Neural cell (in vitro differentiated cells): Measurements from ENCODE around the gene COL15A1. TPM values are rescaled to one million over a fixed set of nuclear protein-coding genes. Genes with fewer than 3 reads are reported as not detected.

Source experiments
- H2AFZ ChIP-seq: fragments of 200-600, 300-800 bp; sonication (generic), shearing (Covaris generic); 2 replicates; pipeline ENCODE4 v1.6.0; 2014; ENCODE audit warnings: low read depth, mild to moderate bottlenecking, antibody characterized with exemption, low read length, moderate library complexity
- H3F3A ChIP-seq: fragments of 200-600 bp; shearing (Covaris generic); 2 replicates; pipeline ENCODE4 v1.6.1; 2016; ENCODE audit warnings: mild to moderate bottlenecking, moderate library complexity, mixed read lengths, antibody characterized with exemption, low read length; ENCODE audit not compliant: insufficient read depth, poor library complexity, severe bottlenecking
- H3K27ac ChIP-seq: fragments of 200-600, 300-800 bp; sonication (generic), shearing (Covaris generic); 2 replicates; pipeline ENCODE4 v1.5.1; 2014; ENCODE audit warnings: mild to moderate bottlenecking, low read length, moderate library complexity
- H3K27me3 ChIP-seq: fragments of 300-800, 200-600 bp; sonication (generic), shearing (Covaris generic); 2 replicates; pipeline ENCODE4 v1.6.0; 2014; ENCODE audit warnings: mild to moderate bottlenecking, low read depth, low read length, moderate library complexity; ENCODE audit not compliant: insufficient read depth
- H3K36me3 ChIP-seq: fragments of 300-800, 200-600 bp; sonication (generic), shearing (Covaris generic); 2 replicates; pipeline ENCODE4 v1.5.1; 2014; ENCODE audit warnings: mild to moderate bottlenecking, antibody characterized with exemption, low read length, moderate library complexity; ENCODE audit not compliant: insufficient read depth
- H3K4me2 ChIP-seq: fragments of 300-800, 200-600 bp; sonication (generic), shearing (Covaris generic); 2 replicates; pipeline ENCODE4 v1.6.0; 2014; ENCODE audit warnings: mild to moderate bottlenecking, low read length
- H3K4me3 ChIP-seq: fragments of 300-800, 200-600 bp; sonication (generic), shearing (Covaris generic); 2 replicates; pipeline ENCODE4 v1.5.1; 2014; ENCODE audit warnings: mild to moderate bottlenecking, low read length, moderate library complexity
- H3K79me2 ChIP-seq: fragments of 200-600 bp; shearing (Covaris generic); replicated peaks from 2 replicates; pipeline ENCODE4 v1.6.0; 2014; ENCODE audit warnings: mild to moderate bottlenecking, low read length, moderate library complexity; ENCODE audit not compliant: insufficient read depth
- H3K9ac ChIP-seq: fragments of 300-800, 200-600 bp; sonication (generic), shearing (Covaris generic); 2 replicates; pipeline ENCODE4 v1.6.1; 2016; ENCODE audit warnings: mild to moderate bottlenecking, low read length, mixed read lengths
- H3K9me2 ChIP-seq: fragments of 200-600 bp; shearing (Covaris generic); 2 replicates; pipeline ENCODE4 v1.6.1; 2016; ENCODE audit warnings: mild to moderate bottlenecking, low read length, mixed read lengths; ENCODE audit not compliant: insufficient read depth
- H3K9me3 ChIP-seq: fragments of 200-600, 300-800 bp; sonication (generic), shearing (Covaris generic); 2 replicates; pipeline ENCODE4 v1.6.1; 2016; ENCODE audit warnings: mild to moderate bottlenecking, mixed run types, low read length, moderate library complexity, mixed read lengths
- H4K20me1 ChIP-seq: fragments of 200-600 bp; shearing (Covaris generic); 2 replicates; pipeline ENCODE4 v1.6.1; 2016; ENCODE audit warnings: mild to moderate bottlenecking, mixed run types; ENCODE audit not compliant: insufficient read depth
- CTCF ChIP-seq: fragments of 450-650 bp; IDR thresholded peaks from 2 replicates; pipeline ENCODE4 v1.5.1; 2014; ENCODE audit warnings: antibody characterized with exemption, mild to moderate bottlenecking, moderate library complexity; ENCODE audit not compliant: poor library complexity, severe bottlenecking
- EP300 ChIP-seq: fragments of 450-650 bp; conservative IDR thresholded peaks from 2 replicates; pipeline ENCODE4 v1.6.1; 2014; ENCODE audit warnings: antibody characterized with exemption, mild to moderate bottlenecking, moderate library complexity; ENCODE audit not compliant: poor library complexity, severe bottlenecking
- EZH2 ChIP-seq: fragments of 200-600, 300-800 bp; shearing (Covaris generic), sonication (generic); IDR thresholded peaks from 2 replicates; pipeline ENCODE4 v1.6.1; 2014; ENCODE audit warnings: antibody characterized with exemption, low read length, borderline replicate concordance, mild to moderate bottlenecking; ENCODE audit not compliant: insufficient read depth, poor library complexity, severe bottlenecking
- MXI1 ChIP-seq: fragments of 450-650 bp; conservative IDR thresholded peaks from 2 replicates; pipeline ENCODE4 v1.6.1; 2014; ENCODE audit warnings: antibody characterized with exemption, mild to moderate bottlenecking; ENCODE audit not compliant: poor library complexity, severe bottlenecking
- POLR2AphosphoS5 ChIP-seq: IDR thresholded peaks from 2 replicates; pipeline ENCODE4 v1.6.1; 2012
- RAD21 ChIP-seq: fragments of 450-650 bp; conservative IDR thresholded peaks from 2 replicates; pipeline ENCODE4 v1.6.1; 2014; ENCODE audit warnings: antibody characterized with exemption, mild to moderate bottlenecking, moderate library complexity
- SMC3 ChIP-seq: fragments of 450-650 bp; conservative IDR thresholded peaks from 2 replicates; pipeline ENCODE4 v1.6.1; 2014; ENCODE audit warnings: antibody characterized with exemption, mild to moderate bottlenecking, moderate library complexity; ENCODE audit not compliant: poor library complexity
- TAF1 ChIP-seq: IDR thresholded peaks from 2 replicates; pipeline ENCODE4 v1.6.1; 2012; ENCODE audit warnings: low read depth
- polyA plus RNA-seq: library from polyadenylated mRNA; depleted of rRNA; stranded (reverse); fragments of >200 nt; gene quantifications from 2 replicates; pipeline ENCODE4 v1.2.3, GENCODE V29; 2014
- TF ChIP-seq, protein P1 (sequence below): IDR thresholded peaks from 2 replicates; pipeline ENCODE4 v1.6.1; 2012; ENCODE audit warnings: borderline replicate concordance

COL15A1 gene
- polyA plus RNA-seq, 1 donor from 2014 or later = 2.8 TPM

DNA sequence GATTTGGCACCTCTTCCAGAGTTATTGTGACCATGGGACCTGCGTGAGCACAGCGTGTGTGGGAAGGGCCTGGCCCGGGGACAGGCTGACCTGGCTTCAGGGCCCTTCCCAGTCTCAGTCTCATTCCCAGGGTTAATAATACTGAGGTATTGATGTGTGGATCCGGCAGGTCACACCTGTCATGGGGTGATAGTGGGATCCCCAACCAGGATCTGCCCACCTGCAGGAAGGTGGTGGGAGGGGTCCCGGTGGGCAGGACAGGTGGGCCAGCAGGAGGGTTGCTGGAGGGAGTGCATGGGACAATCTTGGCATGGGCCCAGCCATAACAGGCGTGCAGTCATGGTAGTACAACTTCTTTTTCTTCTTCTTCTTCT is 55.4 kb downstream of the COL15A1 start:
- Histone ChIP-seq H3K9ac (no peak overlapping the region), H3F3A (no peaks in the 10 kb centered on the region), H3K4me2 (no peak overlapping the region), H3K27me3 (no peaks in the 10 kb centered on the region), H3K9me3 (no peaks in the 10 kb centered on the region), H3K36me3 (no peaks in the 10 kb centered on the region), H3K79me2 (no peaks in the 10 kb centered on the region), H4K20me1 (no peaks in the 10 kb centered on the region), H3K4me3 (no peak overlapping the region), H3K9me2 (no peaks in the 10 kb centered on the region), H3K27ac (no peak overlapping the region), H2AFZ (no peak overlapping the region)
- TF ChIP-seq TAF1 (no peak), EZH2 (no peak), SMC3 (no peak), EP300 (no peak), CTCF (no peak), MXI1 (no peak), POLR2AphosphoS5 (no peak), RAD21 (no peak)
- TF ChIP-seq, protein P1, sequence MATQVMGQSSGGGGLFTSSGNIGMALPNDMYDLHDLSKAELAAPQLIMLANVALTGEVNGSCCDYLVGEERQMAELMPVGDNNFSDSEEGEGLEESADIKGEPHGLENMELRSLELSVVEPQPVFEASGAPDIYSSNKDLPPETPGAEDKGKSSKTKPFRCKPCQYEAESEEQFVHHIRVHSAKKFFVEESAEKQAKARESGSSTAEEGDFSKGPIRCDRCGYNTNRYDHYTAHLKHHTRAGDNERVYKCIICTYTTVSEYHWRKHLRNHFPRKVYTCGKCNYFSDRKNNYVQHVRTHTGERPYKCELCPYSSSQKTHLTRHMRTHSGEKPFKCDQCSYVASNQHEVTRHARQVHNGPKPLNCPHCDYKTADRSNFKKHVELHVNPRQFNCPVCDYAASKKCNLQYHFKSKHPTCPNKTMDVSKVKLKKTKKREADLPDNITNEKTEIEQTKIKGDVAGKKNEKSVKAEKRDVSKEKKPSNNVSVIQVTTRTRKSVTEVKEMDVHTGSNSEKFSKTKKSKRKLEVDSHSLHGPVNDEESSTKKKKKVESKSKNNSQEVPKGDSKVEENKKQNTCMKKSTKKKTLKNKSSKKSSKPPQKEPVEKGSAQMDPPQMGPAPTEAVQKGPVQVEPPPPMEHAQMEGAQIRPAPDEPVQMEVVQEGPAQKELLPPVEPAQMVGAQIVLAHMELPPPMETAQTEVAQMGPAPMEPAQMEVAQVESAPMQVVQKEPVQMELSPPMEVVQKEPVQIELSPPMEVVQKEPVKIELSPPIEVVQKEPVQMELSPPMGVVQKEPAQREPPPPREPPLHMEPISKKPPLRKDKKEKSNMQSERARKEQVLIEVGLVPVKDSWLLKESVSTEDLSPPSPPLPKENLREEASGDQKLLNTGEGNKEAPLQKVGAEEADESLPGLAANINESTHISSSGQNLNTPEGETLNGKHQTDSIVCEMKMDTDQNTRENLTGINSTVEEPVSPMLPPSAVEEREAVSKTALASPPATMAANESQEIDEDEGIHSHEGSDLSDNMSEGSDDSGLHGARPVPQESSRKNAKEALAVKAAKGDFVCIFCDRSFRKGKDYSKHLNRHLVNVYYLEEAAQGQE = no peak

DNA sequence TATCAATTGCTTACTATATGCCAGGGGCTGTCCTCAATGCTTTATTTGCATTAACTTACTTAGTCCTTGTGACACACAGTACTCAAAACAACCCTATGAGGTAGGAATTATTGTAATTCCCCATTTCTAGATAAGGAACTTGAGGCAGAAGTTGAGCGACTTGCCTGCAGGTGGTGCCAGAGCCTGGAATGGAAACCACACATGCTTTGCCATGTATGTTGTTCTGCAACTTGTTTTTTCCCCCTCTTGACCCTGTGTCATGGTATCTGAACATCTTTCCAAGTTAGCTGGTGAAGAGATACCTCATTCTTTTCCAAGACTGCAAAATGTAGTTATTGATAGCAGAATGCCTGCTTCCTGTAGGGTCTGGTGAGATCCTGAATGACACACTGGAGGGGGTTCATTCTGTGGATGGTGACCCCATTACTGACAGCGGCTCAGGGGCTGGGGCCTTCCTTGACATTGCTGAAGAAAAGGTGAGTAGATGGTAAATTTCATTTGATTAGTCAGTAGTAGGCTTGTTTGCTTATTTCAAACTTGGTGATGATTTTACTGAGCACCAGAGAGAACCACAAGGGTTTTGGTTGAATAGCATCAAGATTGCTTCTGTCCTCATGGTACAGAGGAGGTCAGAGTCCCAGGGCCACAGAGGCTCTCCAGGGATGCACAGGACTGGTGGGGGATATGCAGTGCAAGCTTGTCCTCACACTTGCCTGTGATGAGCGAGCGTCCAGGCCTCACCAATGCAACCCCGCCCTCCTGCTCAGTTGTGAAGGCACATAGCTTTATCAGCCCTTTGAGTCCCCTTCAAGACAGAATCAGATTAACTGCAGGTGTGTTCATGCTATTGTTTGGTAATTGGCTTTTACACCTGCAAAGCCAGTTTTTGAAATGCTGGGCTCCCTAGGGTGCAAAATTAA is 57.0 kb downstream of the COL15A1 start:
- Histone ChIP-seq H3K79me2 (no peaks in the 10 kb centered on the region), H4K20me1 (no peaks in the 10 kb centered on the region), H3K4me3 (no peak overlapping the region), H3K9me3 (no peaks in the 10 kb centered on the region), H3F3A (no peaks in the 10 kb centered on the region), H3K36me3 (no peaks in the 10 kb centered on the region), H3K9me2 (no peaks in the 10 kb centered on the region), H3K27ac (no peak overlapping the region), H3K4me2 (no peak overlapping the region), H3K27me3 (no peaks in the 10 kb centered on the region), H3K9ac (no peak overlapping the region), H2AFZ (no peak overlapping the region)
- TF ChIP-seq SMC3 = peak; percentile 67
- peak; percentile 70 for TF ChIP-seq CTCF
- peak; percentile 64 for TF ChIP-seq RAD21
- TF ChIP-seq POLR2AphosphoS5 = no peak
